GM19351 (cell line): Measurements from ENCODE around the gene TRA2B.
"Not testable (repeated sequence)": the region's sequence is repeated elsewhere in the genome, so short reads cannot be mapped to it uniquely, and the experiment has no call there.

ENCODE experiments used
- ATAC-seq: cut with Tn5 transposase; IDR thresholded peaks from one replicate; pipeline ENCODE4 v1.9.1; 2021; ENCODE audit warnings: mild to moderate bottlenecking, moderate library complexity; ENCODE audit not compliant: unreplicated experiment

TRA2B gene

DNA sequence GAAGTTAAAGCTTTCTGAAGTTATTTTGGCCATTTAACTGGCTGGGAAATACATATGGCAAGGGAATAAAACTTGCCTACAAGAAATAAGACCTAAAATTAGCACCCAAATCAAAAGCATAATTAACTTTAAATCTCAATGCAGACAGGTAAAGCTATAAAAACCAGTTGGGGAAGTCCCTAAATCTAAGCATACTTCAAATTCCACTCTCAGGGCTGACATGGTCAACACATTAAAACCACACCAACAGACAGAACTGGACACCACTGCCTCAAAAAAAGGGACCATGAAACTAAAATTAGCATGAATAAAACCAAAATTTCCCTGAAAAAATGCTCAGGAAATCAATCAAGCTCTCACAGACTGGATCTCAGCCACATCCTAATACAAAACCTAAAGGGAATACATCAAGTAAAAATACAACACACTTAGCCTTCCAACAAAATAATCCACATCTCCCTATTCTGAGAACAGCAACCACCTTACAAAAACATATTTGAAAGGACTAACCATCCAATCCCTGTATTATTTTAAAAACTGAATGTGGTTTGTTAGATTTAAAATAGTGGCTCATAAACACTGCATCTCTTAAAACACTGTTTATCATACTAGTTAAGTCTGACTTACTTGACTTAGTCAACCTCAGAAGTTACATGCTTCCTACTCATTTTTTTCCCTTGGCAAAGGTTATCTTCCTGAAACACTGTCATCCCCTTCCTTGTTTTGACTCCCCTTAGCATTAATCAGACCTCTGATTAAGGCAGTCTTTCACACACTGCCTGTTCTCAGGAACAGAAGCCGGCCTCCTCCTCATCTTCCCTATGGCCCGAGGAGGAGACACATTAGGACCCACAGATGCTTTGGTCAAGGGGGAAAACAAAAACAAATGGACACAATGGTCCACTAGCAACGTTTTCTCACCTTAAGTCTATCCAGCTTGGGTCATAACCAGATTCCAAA, 8.3 kb downstream of the TRA2B start:
- ATAC-seq, result no peak

DNA sequence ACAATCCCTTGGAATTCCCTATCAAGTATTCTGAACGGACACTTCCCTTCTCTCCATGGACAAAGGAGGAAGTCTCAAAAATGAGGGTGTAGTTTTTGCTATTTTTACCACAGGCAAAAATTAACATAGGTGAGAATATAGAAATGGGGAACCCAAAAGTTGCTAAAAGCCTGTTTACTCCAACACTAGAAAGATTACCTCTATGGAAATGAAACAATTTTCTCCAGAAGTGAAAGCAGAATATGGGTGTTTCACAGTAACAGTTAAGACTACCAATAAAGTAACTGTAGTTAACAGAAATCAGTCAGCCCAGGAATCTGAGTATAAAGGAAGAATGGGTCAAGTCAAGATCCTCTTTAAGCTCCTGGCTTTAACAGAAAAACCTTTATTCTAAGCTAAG, 9.3 kb downstream of the TRA2B start:
- ATAC-seq, result no peak

DNA sequence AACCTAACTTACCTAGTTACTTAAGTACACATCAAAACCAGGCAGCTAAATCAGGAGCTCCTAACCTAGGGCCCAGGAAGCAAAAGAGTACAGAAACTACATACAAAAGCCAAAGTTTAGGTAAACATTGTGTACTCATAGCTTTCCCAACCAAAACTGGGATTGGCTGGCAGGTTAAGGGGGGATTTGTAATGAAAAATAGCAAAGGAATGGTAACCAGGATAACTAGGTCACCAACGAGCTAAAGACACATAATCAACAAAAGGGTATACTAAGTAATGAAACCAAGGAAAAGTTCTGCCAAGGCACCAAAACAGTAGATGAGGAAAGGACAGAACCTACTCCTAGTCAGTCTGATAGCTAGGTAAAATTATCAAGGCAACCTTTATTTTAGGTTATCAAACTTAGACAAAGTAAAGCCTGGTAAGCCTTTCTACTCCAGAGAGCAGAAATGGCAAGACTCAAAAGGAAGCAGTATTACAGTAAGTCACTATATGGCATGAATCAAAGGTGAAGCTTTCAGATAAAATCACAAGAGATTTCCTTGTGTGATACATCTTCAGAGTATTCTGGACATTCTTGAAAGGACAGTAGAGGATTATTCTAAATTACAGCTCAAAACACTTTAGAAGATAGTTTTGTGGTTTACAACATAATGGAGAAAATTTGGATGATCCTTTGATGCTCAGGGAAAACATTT, 10.2 kb downstream of the TRA2B start:
- no peak for ATAC-seq

DNA sequence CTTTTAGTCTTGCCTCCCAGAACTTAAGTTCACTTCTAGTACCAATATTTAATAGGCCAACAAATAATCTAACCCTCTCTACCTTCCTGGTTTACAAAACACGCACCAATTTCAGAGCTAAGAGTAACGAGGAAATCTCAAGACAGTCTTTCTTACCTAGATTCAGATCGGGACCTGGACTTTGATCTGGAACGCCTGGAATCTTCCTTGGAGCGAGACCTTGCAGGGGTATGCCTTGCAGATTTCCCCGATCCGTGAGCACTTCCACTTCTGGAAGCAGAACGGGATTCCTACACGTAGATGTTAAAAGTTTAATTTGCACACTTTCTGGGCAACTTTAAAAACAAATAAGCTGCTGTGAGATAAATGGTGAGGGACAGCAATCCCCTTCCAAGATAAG, 11.4 kb downstream of the TRA2B start:
- ATAC-seq, result no peak

DNA sequence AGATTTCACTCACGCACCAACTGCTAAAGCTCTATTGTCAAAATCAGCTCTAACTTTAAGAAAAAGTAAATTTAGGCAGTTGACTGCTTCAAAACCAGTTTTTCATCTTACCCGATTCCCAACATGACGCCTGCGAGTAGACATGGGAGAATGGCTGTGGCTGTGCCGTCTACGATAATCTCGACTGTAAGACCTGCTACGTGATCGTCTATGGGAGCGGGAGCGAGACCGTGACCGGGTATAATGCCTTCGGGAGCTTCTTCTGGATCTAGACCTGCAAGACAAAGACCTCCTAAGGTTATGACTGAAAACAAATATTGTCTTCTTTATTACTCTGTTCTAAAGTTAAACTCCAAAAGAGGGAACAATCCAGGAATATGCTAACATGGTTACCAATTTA, 12.5 kb downstream of the TRA2B start:
- ATAC-seq, result no peak

DNA sequence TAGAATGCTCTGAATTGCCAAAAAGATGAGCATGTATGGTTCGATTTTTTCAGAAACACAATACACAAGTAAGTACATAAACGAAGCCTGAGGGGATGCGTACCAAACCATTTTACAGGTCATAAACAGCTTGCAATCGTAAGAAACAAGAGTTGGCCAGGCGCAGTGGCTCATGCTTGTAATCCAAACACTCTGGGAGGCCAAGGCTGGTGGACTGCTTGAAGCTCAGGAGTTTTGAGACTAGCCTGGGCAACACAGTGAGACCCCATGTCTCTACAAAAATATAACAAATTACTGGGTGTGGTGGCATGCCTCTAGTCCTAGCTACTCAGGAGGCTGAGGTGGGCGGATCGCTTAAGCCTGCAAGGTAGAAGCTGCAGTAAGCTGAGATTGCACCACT, 13.4 kb downstream of the TRA2B start:
- no peak for ATAC-seq

DNA sequence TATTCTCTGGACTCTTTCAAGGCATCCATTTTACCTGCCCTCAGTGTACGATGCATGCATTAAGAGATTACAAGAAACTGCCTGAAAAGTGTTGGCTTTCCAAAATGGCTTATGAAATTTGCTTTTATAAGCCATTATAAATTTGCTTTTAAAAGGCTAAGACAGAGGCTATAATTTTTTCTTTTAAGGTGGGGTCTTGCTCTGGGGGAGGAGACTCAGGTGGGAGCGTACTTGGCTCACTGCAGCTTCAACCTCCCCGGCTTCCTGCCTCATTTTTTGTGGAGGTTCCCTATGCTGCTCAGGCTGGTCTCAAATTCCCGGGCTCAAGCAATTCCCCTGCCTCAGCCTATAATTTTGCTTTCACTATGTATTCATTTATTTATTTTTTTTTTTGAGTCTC, 17.6 kb downstream of the TRA2B start:
- no peak for ATAC-seq

DNA sequence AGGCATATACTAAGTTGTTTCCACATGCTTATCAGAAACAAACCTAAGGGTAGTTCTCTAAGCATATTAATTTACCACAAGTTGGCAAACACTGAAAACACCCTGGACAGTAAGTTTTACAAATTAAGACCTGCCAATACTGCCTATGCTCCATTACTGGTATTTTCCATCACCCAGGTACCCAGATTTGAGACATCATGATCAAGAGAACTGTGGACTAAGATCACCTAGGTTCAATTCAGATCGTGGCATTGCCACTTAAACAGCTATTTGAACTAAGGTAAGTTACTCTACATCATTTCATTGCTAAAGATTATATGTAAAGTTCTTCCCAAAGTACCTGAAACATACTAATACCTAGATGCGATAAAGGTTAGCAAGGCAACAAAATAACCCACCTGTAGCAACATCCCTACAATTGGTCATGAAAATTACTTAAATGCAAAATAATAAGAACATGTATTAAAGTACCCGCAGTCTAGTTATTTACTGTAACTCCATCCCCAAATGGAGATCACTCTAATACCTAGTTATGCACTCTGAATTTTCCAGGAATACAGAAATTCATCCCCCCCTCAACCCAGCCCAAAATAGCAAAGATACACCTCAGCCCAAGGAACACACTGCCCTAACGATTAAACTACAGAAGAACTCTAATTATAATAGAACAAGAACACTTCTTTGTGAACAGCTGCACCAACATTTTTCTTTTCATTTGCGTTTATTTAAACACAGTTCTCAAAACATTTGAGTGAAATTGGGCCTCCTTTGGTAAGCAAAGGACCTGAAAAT, 21.6 kb downstream of the TRA2B start:
- ATAC-seq, result no peak

DNA sequence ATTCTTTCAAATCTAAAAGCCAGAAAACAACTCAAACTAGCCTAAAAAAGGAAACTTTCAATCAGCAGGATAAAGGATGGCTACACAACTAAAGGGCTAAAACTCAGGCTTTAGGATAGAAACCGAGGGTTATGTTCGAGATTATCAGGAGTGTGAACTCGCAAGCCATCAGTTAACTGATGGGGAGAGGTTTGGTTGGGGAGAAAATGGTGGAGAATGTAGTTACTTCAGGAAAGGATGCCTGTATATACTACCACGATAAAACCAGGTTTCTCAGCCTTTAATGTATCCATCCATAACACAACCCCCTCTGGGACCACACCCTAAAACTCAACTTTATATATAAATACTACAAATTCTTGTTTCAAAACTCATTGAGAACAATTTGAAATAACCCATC, 22.2 kb downstream of the TRA2B start:
- ATAC-seq, result no peak

DNA sequence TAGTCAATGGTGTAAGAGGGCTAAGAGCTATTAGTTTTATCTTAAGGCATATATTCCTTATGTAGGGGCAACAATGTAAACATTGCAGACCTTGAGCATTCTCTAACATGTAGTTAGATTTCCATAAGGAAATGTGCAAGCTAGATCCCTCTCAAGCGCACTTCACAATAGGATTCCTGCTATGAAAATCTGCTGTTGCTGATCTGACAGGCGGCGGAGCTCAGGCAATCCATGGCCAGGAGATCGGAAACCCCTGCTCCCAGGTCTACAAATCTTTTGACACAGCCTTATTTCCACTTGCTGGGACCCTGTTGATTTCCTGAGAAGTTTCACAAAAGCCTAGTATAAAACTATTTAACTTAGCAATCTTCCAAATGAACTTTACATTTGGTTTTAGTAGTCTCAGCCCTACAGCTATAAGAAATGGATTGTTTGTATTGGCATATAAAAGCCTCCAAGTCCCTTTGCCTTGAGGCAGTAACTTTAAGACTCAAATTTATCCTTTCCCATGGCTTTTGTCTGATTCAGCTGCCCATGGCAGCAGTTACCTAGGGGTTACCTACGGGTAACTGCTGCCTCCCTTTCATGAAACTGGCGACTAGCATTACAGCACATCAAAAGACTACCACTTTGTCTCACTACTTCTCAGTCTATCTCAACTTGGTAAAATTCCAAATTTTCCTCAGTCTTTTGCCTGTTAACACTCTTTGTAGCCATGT, 22.7 kb downstream of the TRA2B start:
- no peak for ATAC-seq

DNA sequence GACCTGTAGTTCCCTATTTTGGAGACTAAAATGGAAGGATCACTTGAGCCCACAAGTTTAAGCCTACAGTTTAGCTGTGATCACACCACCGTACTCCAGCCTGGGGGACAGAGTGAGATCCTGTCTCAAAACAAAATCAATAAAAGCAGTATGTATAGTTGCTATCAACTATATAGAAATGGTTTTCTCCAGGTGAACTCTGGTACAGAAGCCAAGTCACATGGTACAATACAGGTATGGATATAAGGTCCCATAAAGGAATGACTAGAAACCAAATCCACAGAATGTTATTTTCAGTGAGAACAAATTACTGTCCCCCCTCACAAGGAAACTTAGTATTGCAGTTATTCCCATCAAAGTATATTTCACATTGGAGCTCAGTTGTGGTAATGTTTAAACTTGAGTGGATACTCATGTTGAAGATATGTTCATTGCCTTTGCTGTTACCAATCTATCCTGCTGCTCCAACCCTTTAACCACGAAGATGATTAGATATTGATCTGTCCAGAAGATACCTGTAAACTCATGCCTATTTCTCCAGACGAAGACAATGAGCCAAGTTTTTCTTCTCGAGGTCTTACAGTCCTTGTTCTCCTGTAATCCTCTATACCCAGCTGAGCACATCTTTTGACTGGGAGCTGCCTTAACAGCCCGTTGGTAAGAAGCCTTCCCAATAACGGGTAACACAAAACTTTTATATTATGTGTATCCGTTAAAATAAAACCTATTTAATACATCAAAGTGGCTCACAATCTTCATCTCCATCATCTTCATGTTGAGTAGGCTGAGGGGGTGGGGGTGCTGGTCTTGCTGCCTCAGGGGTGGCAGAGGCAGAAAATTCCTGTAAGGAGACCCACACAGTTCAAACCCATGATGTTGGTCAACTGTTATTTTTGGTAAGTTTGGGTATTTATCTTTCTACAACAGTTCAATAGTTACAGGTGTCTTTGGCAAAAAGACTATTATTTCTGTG, 24.6 kb downstream of the TRA2B start:
- ATAC-seq, result no peak

DNA sequence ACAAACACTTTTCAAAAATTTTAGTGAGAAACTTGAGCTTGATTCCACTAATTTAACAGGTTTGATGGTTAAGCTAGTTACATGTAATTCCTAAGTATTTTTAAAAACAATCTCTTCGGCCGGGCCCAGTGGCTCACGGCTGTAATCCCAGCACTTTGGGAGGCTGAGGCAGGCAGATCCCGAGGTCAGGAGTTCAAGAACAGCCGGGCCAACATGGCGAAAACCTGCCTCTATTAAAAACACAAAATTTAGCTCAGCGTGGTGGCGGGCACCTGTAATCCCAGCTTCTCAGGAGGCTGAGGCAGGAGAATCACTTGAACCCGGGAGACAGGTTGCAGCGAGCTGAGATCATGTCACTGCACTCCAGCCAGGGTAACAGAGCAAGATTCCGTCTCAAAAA, 25.3 kb downstream of the TRA2B start:
- no peak for ATAC-seq

DNA sequence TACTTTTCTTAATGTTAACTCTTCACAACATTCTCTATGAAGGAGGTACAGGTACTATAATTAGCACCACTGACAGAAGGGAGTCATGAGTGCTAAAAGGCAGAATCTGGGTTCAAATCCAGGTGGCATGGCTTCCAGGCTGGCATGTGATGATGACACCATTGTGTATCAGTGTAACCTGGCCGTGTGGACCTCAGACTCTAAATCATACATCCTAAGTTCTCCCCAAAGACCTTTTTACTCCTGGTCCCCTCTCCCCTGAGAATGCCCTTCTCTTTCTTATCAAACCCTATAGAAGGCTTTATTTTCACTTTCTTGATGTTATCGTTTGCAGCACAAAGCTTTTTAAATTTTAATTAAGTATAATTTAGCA, 26.8 kb downstream of the TRA2B start:
- not testable (repeated sequence) for ATAC-seq

DNA sequence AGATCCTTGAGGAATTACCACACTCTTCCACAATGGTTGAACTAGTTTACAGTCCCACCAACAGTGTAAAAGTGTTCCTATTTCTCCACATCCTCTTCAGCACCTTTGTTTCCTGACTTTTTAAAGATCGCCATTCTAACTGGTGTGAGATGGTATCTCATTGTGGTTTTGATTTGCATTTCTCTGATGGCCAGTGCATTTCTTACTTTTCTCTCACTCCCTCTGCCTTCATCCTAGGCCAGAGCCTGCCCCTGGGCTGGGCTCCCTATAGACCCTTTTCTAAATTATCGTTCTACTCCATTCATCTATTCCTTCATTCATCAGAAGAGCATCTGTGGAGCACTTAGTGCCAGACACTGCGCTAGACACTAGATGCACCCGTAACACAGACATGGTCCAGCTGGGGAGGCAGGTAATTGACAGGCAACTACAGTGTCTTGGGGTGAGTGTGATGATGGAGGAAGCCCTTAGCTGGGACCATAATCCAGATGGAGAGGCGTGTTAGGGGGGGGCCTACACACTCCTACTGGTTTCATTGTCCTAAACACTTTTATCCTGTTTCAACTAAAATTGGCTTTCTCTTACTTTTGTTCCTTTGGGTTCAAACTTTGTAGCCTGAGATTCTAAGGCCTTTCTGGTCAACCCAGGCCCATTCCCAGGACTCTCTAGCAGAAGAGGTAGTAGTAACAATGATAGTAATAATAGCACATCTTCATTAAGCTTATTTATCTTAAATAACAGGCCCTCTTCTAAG, 27.3 kb downstream of the TRA2B start:
- ATAC-seq, result not testable (repeated sequence)

DNA sequence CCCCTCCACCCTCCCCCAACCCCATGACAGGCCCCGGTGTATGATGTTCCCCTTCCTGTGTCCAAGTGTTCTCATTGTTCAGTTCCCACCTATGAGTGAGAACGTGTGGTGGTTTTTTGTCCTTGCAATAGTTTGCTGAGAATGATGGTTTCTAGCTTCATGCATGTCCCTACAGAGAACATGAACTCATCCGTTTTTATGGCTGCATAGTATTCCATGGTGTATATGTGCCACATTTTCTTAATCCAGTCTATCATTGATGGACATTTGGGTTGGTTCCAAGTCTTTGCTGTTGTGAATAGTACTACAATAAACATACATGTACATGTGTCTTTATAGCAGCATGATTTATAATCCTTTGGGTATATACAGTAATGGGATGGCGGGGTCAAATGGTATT, 27.9 kb downstream of the TRA2B start:
- ATAC-seq, result not testable (repeated sequence)

DNA sequence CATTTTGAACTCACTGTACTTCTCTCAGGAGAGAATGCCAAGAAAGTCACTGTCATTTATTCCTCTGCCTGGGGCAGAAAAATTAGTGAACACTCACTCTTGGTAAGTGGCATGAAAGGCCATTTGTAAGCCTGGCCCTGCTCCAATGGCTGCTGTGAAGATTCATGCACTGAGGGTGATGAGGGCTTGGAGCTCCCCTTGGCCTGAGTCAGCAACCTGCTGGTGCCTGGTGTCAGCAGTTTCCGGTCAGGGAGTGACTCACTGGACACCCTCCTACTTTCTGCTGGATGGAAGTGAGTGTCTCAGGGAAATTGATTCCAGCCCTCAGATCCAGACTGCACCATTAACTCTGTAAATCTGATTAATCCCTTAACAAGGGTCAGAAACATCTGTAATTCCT, 37.6 kb downstream of the TRA2B start:
- no peak for ATAC-seq

DNA sequence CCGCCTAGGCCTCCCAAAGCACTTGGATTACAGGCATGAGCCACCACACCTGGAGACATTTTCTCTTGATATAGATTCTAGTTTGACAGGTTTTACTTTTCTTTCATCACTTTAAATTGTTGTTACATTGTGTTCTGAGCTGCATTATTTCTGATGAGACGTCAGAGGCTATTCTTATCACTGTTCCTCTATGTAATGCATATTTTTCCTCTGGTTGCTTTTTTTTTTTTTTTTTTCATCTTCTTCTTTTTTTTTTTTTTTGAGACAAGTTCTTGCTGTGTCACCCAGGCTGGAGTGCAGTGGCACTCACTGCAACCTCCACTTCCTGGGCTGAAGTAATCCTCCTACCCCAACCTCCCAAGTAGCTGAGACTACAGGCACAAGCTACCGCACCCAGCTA, 41.2 kb downstream of the TRA2B start:
- no peak for ATAC-seq

DNA sequence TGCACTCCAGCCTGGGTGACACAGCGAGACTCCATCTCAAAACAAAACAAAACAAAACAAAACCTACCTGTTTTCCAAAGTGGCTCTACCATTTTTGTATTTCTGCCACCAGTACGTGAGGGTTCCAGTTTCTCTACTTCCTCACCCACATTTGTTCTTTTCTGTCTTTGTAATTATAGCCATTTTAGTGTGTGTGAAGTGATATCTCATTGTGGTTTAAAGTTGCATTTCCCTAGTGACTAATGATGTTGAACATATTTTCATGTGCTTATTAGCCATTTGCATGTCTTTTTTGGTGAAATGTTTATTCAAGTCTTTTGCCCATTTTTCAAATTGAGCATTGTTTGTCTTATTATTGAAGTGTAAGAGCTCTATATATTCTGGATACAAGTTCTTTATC, 50.7 kb downstream of the TRA2B start:
- ATAC-seq, result no peak

DNA sequence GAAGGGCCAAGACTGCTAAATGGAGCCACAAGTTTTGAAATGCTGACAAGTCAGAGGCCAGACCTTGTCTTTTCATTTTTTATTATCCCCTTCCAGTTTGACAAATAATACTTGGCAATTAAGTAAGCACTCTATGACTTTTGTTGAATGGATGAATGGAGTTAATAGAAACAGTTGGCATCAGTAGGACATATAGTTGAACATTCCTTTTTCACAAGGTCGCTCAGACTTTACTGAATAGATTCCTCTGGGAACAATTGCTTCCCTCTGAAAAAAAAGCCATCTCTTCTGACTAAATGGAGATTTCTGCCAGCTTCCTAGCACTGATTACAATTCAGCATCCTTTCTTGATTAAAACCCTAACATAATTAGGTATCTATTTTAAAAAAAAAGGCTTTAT, 53.2 kb downstream of the TRA2B start:
- no peak for ATAC-seq
